Caco-2 (cell line): ENCODE data around the gene CFAP299. TPM values are rescaled to one million over a fixed set of nuclear protein-coding genes. Genes with fewer than 3 reads are reported as not detected.
"Not testable (repeated sequence)": the region's sequence is repeated elsewhere in the genome, so short reads cannot be mapped to it uniquely, and the experiment has no call there.

Experiments used
- BruUV-seq: library from RNA; stranded (reverse); fragments of 400-500 nt; replicated peaks from 2 replicates; lab custom pipeline; 2021; lab: Mats Ljungman, UMichigan
- CTCF ChIA-PET: fragments of 300-600 bp; sonication (Branson Sonifier 250); formaldehyde crosslinking; loops from one replicate; lab custom pipeline; 2022; ENCODE audit warnings: antibody characterized with exemption; lab: Charles Lee
- POLR2A ChIA-PET: fragments of 300-600 bp; sonication (Branson Sonifier 250); formaldehyde crosslinking; loops from one replicate; lab custom pipeline; 2022; ENCODE audit warnings: antibody characterized with exemption; lab: Charles Lee
- DNase-seq, 2 experiments: peaks; one replicate each; pipeline versions ENCODE4 v3.0.0 to v3.0.0-alpha.2; 2020 to 2022
- H3K27me3 ChIP-seq: replicated peaks from 2 replicates; pipeline ENCODE4 v1.6.0; 2011; ENCODE audit warnings: low read length; ENCODE audit not compliant: control insufficient read depth, insufficient read depth
- H3K36me3 ChIP-seq: 2 replicates; pipeline ENCODE4 v1.5.1; 2011; ENCODE audit warnings: low read length; ENCODE audit not compliant: control insufficient read depth, insufficient read depth
- H3K4me1 ChIP-seq: fragments of 250-450 bp; sonication (Bioruptor Pico); 2 replicates; pipeline ENCODE4 v1.5.1; 2020; ENCODE audit warnings: mild to moderate bottlenecking
- H3K4me3 ChIP-seq: 2 replicates; pipeline ENCODE4 v1.5.1; 2011; ENCODE audit warnings: low read depth, mild to moderate bottlenecking, control low read depth, low read length
- H3K9me3 ChIP-seq: fragments of 250-450 bp; sonication (Bioruptor Pico); 2 replicates; pipeline ENCODE4 v1.5.1; 2020; ENCODE audit warnings: mild to moderate bottlenecking, moderate library complexity
- H3K27ac Mint-ChIP-seq: one replicate; pipeline ENCODE4 v1.8.0; 2022; ENCODE audit warnings: mixed read lengths; ENCODE audit not compliant: unreplicated experiment
- H3K27me3 Mint-ChIP-seq: one replicate; pipeline ENCODE4 v1.8.0; 2022; ENCODE audit warnings: mixed read lengths; ENCODE audit not compliant: insufficient read depth, unreplicated experiment
- H3K36me3 Mint-ChIP-seq: one replicate; pipeline ENCODE4 v1.8.0; 2022; ENCODE audit warnings: mild to moderate bottlenecking, mixed read lengths; ENCODE audit not compliant: insufficient read depth, unreplicated experiment
- H3K4me1 Mint-ChIP-seq: one replicate; pipeline ENCODE4 v1.8.0; 2022; ENCODE audit warnings: low read depth, mixed read lengths; ENCODE audit not compliant: unreplicated experiment
- H3K4me3 Mint-ChIP-seq: one replicate; pipeline ENCODE4 v1.8.0; 2022; ENCODE audit warnings: mild to moderate bottlenecking, moderate library complexity, mixed read lengths; ENCODE audit not compliant: unreplicated experiment
- H3K9me3 Mint-ChIP-seq: one replicate; pipeline ENCODE4 v1.8.0; 2022; ENCODE audit warnings: mixed read lengths; ENCODE audit not compliant: unreplicated experiment
- intact Hi-C: fragments of 100-400 bp; cut with micrococcal nuclease; formaldehyde crosslinking; loops from one replicate; pipeline ENCODE4 v1.10.0; 2022; ENCODE audit not compliant: unreplicated experiment
- total RNA-seq: library from RNA; stranded (reverse); gene quantifications from 2 replicates; pipeline ENCODE4 v1.2.3, GENCODE V29; 2022
- TF ChIP-seq, protein P1 (sequence below), 2 experiments: fragments of 200-600 bp in 1 of 2; IDR thresholded peaks; 1 replicate in 1 of 2; 2 replicates in 1 of 2; pipeline versions ENCODE4 v1.5.1 to v1.8.0; 2011 to 2022; ENCODE audit warnings: antibody characterized with exemption in 1 of 2, control low read depth in 1 of 2, inconsistent platforms in 1 of 2, low read depth in 1 of 2, low read length in 1 of 2, mild to moderate bottlenecking in 1 of 2, moderate library complexity in 1 of 2; ENCODE audit not compliant: insufficient read depth in 1 of 2, severe bottlenecking in 1 of 2, unreplicated experiment in 1 of 2

The CFAP299 gene
- total RNA-seq, 1 experiment from 2014 or later, result not detected

- H3K36me3 Mint-ChIP-seq, result no peaks in the 10 kb centered on the region
- H3K27me3 ChIP-seq, result no peaks in the 10 kb centered on the region
- no peaks in the 10 kb centered on the region for H3K9me3 ChIP-seq
- H3K4me3 Mint-ChIP-seq, result no peak overlapping the region
- H3K36me3 ChIP-seq, result no peaks in the 10 kb centered on the region
- H3K4me1 ChIP-seq, result no peaks in the 10 kb centered on the region
- no peaks in the 10 kb centered on the region for H3K4me1 Mint-ChIP-seq
- BruUV-seq, result no TSS peak
- H3K27me3 Mint-ChIP-seq, result peaks cover 4% of the 10 kb centered on the region
- no peaks in the 10 kb centered on the region for H3K9me3 Mint-ChIP-seq
- TF ChIP-seq, protein P1, sequence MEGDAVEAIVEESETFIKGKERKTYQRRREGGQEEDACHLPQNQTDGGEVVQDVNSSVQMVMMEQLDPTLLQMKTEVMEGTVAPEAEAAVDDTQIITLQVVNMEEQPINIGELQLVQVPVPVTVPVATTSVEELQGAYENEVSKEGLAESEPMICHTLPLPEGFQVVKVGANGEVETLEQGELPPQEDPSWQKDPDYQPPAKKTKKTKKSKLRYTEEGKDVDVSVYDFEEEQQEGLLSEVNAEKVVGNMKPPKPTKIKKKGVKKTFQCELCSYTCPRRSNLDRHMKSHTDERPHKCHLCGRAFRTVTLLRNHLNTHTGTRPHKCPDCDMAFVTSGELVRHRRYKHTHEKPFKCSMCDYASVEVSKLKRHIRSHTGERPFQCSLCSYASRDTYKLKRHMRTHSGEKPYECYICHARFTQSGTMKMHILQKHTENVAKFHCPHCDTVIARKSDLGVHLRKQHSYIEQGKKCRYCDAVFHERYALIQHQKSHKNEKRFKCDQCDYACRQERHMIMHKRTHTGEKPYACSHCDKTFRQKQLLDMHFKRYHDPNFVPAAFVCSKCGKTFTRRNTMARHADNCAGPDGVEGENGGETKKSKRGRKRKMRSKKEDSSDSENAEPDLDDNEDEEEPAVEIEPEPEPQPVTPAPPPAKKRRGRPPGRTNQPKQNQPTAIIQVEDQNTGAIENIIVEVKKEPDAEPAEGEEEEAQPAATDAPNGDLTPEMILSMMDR (IDR thresholded peaks at IDR 0.05; ENCODE audit: insufficient read depth in 1 of 2, low read depth in 1 of 2, low read length in 1 of 2, severe bottlenecking in 1 of 2, unreplicated experiment in 1 of 2), result no peak
- CTCF ChIA-PET, result no interaction called here
- no peak for DNase-seq
- intact Hi-C loops, result no loop called here
- H3K27ac Mint-ChIP-seq, result no peak overlapping the region
- H3K4me3 ChIP-seq, result no peak overlapping the region
- POLR2A ChIA-PET, result no interaction called here
Measured at GRCh38 chr4:80678413-80678812, 342.9 kb downstream of the CFAP299 start.

DNA sequence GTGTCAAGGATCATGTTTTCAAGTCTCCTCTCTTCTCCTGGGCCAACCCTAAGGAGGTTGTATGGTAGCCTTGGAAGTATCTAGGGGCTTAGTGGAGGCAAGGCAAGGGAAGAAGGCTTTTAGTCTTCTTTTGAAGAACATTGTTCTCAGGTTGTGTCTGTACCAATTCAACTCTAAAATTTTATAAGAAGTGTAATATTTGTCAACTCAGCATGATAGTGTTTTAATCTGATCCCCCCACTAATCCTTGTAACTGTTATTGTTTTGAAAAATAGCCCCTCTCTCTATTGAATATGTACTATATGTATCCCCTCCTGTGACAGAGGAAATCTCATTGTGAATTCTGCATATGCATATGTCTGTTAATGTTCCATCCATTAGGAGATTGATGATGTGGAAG is 345.4 kb downstream of the CFAP299 start:
- peaks cover 4% of the 10 kb centered on the region for H3K27me3 Mint-ChIP-seq
- Histone ChIP-seq H3K27me3 (no peaks in the 10 kb centered on the region), H3K4me1 (no peaks in the 10 kb centered on the region), H3K36me3 (no peaks in the 10 kb centered on the region), H3K4me3 (no peak overlapping the region), H3K9me3 (no peaks in the 10 kb centered on the region)
- BruUV-seq, result no TSS peak
- intact Hi-C loops, result no loop called here
- H3K4me3 Mint-ChIP-seq, result no peak overlapping the region
- no peak for DNase-seq
- CTCF ChIA-PET, result no interaction called here
- H3K27ac Mint-ChIP-seq, result no peak overlapping the region
- TF ChIP-seq, protein P1 (IDR thresholded peaks at IDR 0.05; ENCODE audit: insufficient read depth in 1 of 2, low read depth in 1 of 2, low read length in 1 of 2, severe bottlenecking in 1 of 2, unreplicated experiment in 1 of 2), result no peak
- POLR2A ChIA-PET, result no interaction called here
- no peaks in the 10 kb centered on the region for H3K4me1 Mint-ChIP-seq
- H3K9me3 Mint-ChIP-seq, result no peaks in the 10 kb centered on the region
- H3K36me3 Mint-ChIP-seq, result no peaks in the 10 kb centered on the region

DNA sequence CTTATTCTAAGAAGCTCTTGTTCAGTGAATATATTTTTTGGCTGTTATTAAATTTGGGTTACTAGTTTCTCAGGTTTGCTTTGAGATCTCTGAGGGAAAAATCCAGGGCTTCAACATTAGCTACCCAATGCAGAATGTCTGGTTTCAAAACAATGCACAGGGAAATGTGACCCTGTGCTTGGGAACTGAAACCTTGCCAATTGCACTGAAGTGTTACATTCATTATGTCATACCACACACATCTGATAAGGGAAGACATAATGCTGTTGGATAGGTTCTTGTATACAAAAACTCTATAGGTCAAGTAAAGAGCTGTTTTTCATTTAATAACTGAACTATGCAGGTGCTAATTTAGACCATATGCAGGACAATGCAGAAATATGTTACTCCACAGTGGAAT is 349.7 kb downstream of the CFAP299 start:
- Mint-ChIP-seq H3K4me1 (no peaks in the 10 kb centered on the region), H3K36me3 (no peaks in the 10 kb centered on the region), H3K4me3 (no peak overlapping the region), H3K27me3 (no peaks in the 10 kb centered on the region), H3K9me3 (no peaks in the 10 kb centered on the region), H3K27ac (no peak overlapping the region)
- no peaks in the 10 kb centered on the region for H3K36me3 ChIP-seq
- TF ChIP-seq, protein P1 (IDR thresholded peaks at IDR 0.05; ENCODE audit: insufficient read depth in 1 of 2, low read depth in 1 of 2, low read length in 1 of 2, severe bottlenecking in 1 of 2, unreplicated experiment in 1 of 2), result no peak
- no peaks in the 10 kb centered on the region for H3K9me3 ChIP-seq
- no peak overlapping the region for H3K4me3 ChIP-seq
- no peak for DNase-seq
- intact Hi-C loops, result no loop called here
- no peaks in the 10 kb centered on the region for H3K27me3 ChIP-seq
- ChIA-PET CTCF (no interaction called here), POLR2A (no interaction called here)
- no peaks in the 10 kb centered on the region for H3K4me1 ChIP-seq
- BruUV-seq, result no TSS peak

DNA sequence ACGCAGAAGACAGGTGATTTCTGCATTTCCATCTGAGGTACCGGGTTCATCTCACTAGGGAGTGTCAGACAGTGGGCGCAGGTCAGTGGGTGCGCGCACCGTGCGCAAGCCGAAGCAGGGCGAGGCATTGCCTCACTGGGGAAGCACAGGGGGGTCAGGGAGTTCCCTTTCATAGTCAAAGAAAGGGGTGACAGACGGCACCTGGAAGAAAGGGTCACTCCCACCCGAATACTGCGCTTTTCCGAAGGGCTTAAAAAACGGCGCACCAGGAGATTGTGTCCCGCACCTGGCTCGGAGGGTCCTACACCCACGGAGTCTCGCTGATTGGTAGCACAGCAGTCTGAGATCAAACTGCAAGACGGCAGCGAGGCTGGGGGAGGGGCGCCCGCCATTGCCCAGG is 352.2 kb downstream of the CFAP299 start:
- H3K36me3 Mint-ChIP-seq, intact Hi-C loops, BruUV-seq, H3K27me3 Mint-ChIP-seq, CTCF ChIA-PET, H3K4me1 Mint-ChIP-seq, H3K36me3 ChIP-seq, H3K9me3 ChIP-seq, H3K4me1 ChIP-seq, H3K9me3 Mint-ChIP-seq, H3K4me3 ChIP-seq, H3K4me3 Mint-ChIP-seq, DNase-seq, H3K27ac Mint-ChIP-seq, H3K27me3 ChIP-seq, POLR2A ChIA-PET: not testable (repeated sequence)
